Hepatocyte (in vitro differentiated cells): Measurements from ENCODE around the gene PDE7B.

Source experiments
- EZH2 ChIP-seq: fragments of 200-600 bp; sonication (generic); IDR thresholded peaks from 2 replicates; pipeline ENCODE4 v1.6.1; 2016; ENCODE audit warnings: antibody characterized with exemption, mild to moderate bottlenecking, borderline replicate concordance
- TF ChIP-seq, protein P1 (sequence below): fragments of 200-600 bp; sonication (generic); IDR thresholded peaks from 2 replicates; pipeline ENCODE4 v1.5.1; 2016; ENCODE audit warnings: antibody characterized with exemption, mild to moderate bottlenecking; ENCODE audit not compliant: poor library complexity

DNA sequence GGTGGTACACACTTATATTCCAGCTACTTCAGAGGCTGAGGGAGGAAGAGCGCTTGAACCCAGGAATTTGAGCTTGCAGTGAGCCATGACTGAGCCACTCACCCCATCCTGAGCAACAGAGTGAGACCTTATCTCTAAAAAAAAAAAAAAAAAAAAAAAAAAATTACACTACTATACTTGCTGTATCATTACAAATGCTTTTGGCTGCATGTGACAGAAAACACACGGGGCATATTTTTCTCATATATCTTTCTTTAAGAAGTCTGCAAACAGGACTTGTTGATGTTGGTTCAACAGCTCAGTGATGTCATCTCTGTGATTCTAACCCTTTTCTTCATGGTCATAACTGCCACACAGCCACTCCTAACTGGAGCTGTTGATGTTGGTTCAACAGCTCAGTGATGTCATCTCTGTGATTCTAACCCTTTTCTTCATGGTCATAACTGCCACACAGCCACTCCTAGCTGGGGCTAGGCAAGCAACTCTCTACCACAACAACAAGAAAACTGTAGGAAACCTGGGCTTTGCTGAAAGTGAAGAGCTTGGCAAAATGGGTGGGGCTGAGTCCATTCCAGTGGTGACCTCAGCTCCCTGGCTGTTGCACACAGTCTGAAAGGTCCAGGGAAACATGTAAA lies 378.8 kb downstream of the PDE7B start:
- TF ChIP-seq, protein P1, sequence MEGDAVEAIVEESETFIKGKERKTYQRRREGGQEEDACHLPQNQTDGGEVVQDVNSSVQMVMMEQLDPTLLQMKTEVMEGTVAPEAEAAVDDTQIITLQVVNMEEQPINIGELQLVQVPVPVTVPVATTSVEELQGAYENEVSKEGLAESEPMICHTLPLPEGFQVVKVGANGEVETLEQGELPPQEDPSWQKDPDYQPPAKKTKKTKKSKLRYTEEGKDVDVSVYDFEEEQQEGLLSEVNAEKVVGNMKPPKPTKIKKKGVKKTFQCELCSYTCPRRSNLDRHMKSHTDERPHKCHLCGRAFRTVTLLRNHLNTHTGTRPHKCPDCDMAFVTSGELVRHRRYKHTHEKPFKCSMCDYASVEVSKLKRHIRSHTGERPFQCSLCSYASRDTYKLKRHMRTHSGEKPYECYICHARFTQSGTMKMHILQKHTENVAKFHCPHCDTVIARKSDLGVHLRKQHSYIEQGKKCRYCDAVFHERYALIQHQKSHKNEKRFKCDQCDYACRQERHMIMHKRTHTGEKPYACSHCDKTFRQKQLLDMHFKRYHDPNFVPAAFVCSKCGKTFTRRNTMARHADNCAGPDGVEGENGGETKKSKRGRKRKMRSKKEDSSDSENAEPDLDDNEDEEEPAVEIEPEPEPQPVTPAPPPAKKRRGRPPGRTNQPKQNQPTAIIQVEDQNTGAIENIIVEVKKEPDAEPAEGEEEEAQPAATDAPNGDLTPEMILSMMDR = no peak
- TF ChIP-seq EZH2 = no peak
